H1 (cell line): ENCODE results near the gene CCAR1.

Experiments
- ATF2 ChIP-seq: IDR thresholded peaks from 2 replicates; pipeline ENCODE4 v1.6.1; 2012; ENCODE audit warnings: low read length, inconsistent platforms
- CEBPB ChIP-seq: IDR thresholded peaks from 2 replicates; pipeline ENCODE4 v1.6.1; 2012; ENCODE audit warnings: low read depth, low read length
- CHD2 ChIP-seq: IDR thresholded peaks from 2 replicates; pipeline ENCODE4 v1.6.1; 2012; ENCODE audit warnings: low read length, improper control_type of control experiment
- CTCF ChIP-seq, 3 experiments: IDR thresholded peaks; 1 replicate in 2 of 3; 2 replicates in 1 of 3; pipeline versions ENCODE4 v1.5.1 to v1.6.1; 2011; ENCODE audit warnings: low read length in 3 of 3, mild to moderate bottlenecking in 3 of 3, inconsistent platforms in 2 of 3, low read depth in 1 of 3, moderate library complexity in 1 of 3; ENCODE audit not compliant: insufficient read depth in 1 of 3; ENCODE audit errors: control extremely low read depth in 1 of 3
- EZH2 ChIP-seq: fragments of 200-600 bp; sonication (generic); IDR thresholded peaks from 2 replicates; pipeline ENCODE4 v1.7.1; 2012; ENCODE audit warnings: low read depth, mild to moderate bottlenecking, moderate library complexity, low read length, inconsistent platforms; ENCODE audit not compliant: severe bottlenecking
- GABPA ChIP-seq: IDR thresholded peaks from 2 replicates; pipeline ENCODE4 v1.6.1; 2011; ENCODE audit warnings: mild to moderate bottlenecking, low read length, moderate library complexity, borderline replicate concordance; ENCODE audit not compliant: insufficient read depth
- HDAC2 ChIP-seq, 2 experiments: fragments of 300-600 bp in 1 of 2; sonication (generic) in 1 of 2; IDR thresholded peaks; 2 replicates each; pipeline ENCODE4 v1.6.1; 2011 to 2012; ENCODE audit warnings: low read depth in 2 of 2, low read length in 2 of 2, mild to moderate bottlenecking in 2 of 2, moderate library complexity in 2 of 2, borderline replicate concordance in 1 of 2, inconsistent platforms in 1 of 2
- POLR2A ChIP-seq, 2 experiments: IDR thresholded peaks; 1 replicate in 1 of 2; 2 replicates in 1 of 2; pipeline ENCODE4 v1.6.1; 2011; ENCODE audit warnings: low read depth in 2 of 2, low read length in 2 of 2, mild to moderate bottlenecking in 2 of 2; ENCODE audit errors: control extremely low read depth in 1 of 2
- RNF2 ChIP-seq: fragments of 200-900, 300-1000 bp; sonication (generic); IDR thresholded peaks from 2 replicates; pipeline ENCODE4 v1.7.1; 2016; ENCODE audit warnings: borderline replicate concordance, low read depth, mild to moderate bottlenecking, antibody characterized with exemption, low read length; ENCODE audit not compliant: poor library complexity, severe bottlenecking; ENCODE audit errors: missing control alignments
- SP1 ChIP-seq: IDR thresholded peaks from 2 replicates; pipeline ENCODE4 v1.6.1; 2011; ENCODE audit warnings: low read depth, low read length
- SUZ12 ChIP-seq: fragments of 200-600 bp; sonication (generic); IDR thresholded peaks from 2 replicates; pipeline ENCODE4 v1.6.1; 2012; ENCODE audit warnings: mild to moderate bottlenecking, inconsistent platforms, low read length, moderate library complexity, mixed read lengths
- TAF1 ChIP-seq: IDR thresholded peaks from 2 replicates; pipeline ENCODE4 v1.6.1; 2011; ENCODE audit warnings: mild to moderate bottlenecking, low read depth, low read length
- TAF7 ChIP-seq: optimal IDR thresholded peaks from 2 replicates; pipeline ENCODE3; 2011; ENCODE audit warnings: low read depth, mild to moderate bottlenecking, inconsistent platforms, low read length, moderate library complexity, borderline replicate concordance

- TF ChIP-seq CTCF (IDR thresholded peaks at IDR 0.05; ENCODE audit: control extremely low read depth in 1 of 3, insufficient read depth in 1 of 3, low read depth in 1 of 3, low read length in 3 of 3) (no peak), CEBPB (no peak), TAF1 (no peak), HDAC2 (IDR thresholded peaks at IDR 0.05; ENCODE audit: borderline replicate concordance in 1 of 2, low read depth in 2 of 2, low read length in 2 of 2) (no peak), ATF2 (no peak), TAF7 (no peak), RNF2 (no peak), CHD2 (no peak), GABPA (no peak), POLR2A (IDR thresholded peaks at IDR 0.05; ENCODE audit: control extremely low read depth in 1 of 2, low read depth in 2 of 2, low read length in 2 of 2) (no peak), SP1 (no peak), EZH2 (no peak), SUZ12 (no peak)
Observed at GRCh38 chr10:68759223-68759863, 38.3 kb downstream of the CCAR1 start.
